ENCODE measurements around the gene ATP6V1D. TPM values are rescaled to one million over a fixed set of nuclear protein-coding genes. Genes with fewer than 3 reads are reported as not detected.
A peak's percentile ranks its signal among the peaks of the same experiment; 100 is the strongest.

ATP6V1D gene
- polyA plus RNA-seq, 2 of the 4 experiments (the other 2 are of a cell fraction): 81.7 to 104 TPM

DNA sequence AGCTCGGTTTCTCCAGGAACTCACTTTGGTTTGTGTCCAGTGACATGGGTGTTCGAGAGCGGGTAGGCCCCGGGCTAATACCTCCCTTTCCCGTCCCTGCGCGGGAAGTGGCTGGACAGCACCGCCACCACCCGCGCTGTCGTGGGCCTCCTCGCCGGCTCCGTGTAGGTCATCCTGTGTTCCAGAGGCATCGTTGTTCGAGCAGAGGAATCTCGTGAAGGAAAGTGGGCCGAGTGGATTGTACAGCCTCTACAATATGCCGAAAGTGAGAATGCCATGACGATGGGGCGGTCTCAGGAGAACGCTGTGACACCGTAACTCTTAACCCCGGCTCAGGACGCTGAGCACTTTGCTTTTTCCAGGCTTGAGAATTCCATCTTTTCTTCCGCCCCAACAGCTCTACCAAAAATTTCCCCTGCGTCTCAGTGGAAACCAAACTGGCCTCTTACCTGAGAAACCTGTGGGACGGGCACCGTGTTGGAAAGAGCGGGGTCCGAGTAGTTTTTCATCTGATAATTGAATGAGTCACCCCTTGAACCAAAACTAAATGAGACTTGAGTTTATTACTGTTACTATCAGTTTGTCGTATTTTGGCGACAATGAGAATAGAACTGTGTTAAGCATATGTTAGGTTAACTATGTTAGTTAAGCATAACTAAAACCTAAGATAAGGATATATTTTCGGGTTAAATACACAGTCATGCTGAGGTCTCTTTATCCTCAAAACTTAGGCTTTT, 1.0 kb upstream of the ATP6V1D start (continued):
- TF ChIP-seq, protein P1, sequence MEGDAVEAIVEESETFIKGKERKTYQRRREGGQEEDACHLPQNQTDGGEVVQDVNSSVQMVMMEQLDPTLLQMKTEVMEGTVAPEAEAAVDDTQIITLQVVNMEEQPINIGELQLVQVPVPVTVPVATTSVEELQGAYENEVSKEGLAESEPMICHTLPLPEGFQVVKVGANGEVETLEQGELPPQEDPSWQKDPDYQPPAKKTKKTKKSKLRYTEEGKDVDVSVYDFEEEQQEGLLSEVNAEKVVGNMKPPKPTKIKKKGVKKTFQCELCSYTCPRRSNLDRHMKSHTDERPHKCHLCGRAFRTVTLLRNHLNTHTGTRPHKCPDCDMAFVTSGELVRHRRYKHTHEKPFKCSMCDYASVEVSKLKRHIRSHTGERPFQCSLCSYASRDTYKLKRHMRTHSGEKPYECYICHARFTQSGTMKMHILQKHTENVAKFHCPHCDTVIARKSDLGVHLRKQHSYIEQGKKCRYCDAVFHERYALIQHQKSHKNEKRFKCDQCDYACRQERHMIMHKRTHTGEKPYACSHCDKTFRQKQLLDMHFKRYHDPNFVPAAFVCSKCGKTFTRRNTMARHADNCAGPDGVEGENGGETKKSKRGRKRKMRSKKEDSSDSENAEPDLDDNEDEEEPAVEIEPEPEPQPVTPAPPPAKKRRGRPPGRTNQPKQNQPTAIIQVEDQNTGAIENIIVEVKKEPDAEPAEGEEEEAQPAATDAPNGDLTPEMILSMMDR (IDR thresholded peaks at IDR 0.05): no peak
- TF ChIP-seq ESRRA (IDR thresholded peaks at IDR 0.05; ENCODE audit: borderline replicate concordance, low read length) (no peak), ZC3H11A (IDR thresholded peaks at IDR 0.05) (no peak), GATA3 (IDR thresholded peaks at IDR 0.05; ENCODE audit: borderline replicate concordance) (no peak), CBX2 (IDR thresholded peaks at IDR 0.05; ENCODE audit: borderline replicate concordance, low read depth) (no peak), EHMT2 (IDR thresholded peaks at IDR 0.05; ENCODE audit: low read depth) (no peak), EHF (CRISPR knock-in tag; IDR thresholded peaks at IDR 0.05) (no peak), MAFK (IDR thresholded peaks at IDR 0.05; ENCODE audit: partially characterized antibody) (no peak), TFCP2L1 (CRISPR knock-in tag; IDR thresholded peaks at IDR 0.05) (no peak), CHD2 (IDR thresholded peaks at IDR 0.05; ENCODE audit: low read length, partially characterized antibody) (no peak)
- TF ChIP-seq, protein P2, sequence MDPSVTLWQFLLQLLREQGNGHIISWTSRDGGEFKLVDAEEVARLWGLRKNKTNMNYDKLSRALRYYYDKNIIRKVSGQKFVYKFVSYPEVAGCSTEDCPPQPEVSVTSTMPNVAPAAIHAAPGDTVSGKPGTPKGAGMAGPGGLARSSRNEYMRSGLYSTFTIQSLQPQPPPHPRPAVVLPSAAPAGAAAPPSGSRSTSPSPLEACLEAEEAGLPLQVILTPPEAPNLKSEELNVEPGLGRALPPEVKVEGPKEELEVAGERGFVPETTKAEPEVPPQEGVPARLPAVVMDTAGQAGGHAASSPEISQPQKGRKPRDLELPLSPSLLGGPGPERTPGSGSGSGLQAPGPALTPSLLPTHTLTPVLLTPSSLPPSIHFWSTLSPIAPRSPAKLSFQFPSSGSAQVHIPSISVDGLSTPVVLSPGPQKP (IDR thresholded peaks at IDR 0.05; ENCODE audit: low read depth, low read length): no peak
- TF ChIP-seq, protein P3, sequence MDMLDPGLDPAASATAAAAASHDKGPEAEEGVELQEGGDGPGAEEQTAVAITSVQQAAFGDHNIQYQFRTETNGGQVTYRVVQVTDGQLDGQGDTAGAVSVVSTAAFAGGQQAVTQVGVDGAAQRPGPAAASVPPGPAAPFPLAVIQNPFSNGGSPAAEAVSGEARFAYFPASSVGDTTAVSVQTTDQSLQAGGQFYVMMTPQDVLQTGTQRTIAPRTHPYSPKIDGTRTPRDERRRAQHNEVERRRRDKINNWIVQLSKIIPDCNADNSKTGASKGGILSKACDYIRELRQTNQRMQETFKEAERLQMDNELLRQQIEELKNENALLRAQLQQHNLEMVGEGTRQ (IDR thresholded peaks at IDR 0.05): no peak

DNA sequence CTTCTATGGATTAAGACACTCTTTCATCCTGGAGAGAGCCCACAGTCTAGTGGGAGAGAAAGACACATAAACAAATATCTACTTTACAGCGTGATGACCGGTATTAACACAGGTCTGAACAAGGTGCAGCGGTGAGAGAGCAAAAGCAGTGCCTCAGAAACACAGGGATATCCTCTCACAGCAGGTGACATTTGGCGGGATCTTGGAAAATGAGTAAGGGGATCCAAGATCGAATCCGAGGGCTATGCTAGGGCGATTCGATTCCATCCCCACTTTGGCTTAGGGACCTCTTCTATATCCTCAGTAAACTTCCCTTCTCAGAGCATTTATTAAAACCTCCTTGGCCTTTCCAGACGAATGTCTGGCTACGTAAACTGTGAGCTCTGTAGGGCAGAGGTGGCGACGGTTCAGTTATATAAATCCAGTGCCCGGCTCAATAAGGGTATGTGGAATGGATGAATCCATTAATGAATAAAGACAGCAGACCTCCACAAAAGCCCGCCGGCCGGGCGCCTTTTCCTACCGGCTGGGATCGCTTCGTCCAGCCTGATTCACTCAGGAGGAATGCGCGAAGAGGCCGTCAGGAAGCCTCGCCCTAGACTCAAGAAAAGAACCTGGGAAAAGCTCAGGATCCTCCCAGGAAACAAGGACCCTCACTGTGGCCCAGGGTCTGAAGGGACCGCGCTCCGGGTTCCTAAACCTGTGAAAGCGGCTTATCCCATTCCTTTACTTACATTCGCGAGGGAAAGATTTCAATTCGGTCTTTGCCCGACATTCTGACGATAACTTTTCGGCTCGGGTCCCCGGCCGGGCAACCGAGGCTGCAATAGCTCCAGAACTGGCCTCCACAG, 455 bp downstream of the ATP6V1D start:
- 3% methylated on average over 38 of the region's 38 CpGs for WGBS (ENCODE audit: missing lambda C conversion rate)
- peak overlapping the region; percentile 94 for H3K4me2 ChIP-seq
- ATAC-seq: peak; percentile 23 to 24
- ChIA-PET POLR2A (interaction anchor here (0.8 to 1.2 kb wide), 6 partner anchors 33 to 851 kb away, joined by 3 to 11 read pairs (median 4); partner anchors contain the start of genes GPHN, PALS1, PIGH and PLEK2), CTCF (interaction anchor here (0.6 to 2.7 kb wide), 35 partner anchors 8 to 959 kb away, joined by 3 to 18 read pairs (median 3); partner anchors contain the start of gene PLEK2)
- no peak for FAIRE-seq
- DNase-seq (ENCODE audit: low read depth in 1 of 2, low spot score in 1 of 2): peak in 1 of 2 experiments; percentile 21
- peak overlapping the region; percentile 87 for H3K4me3 ChIP-seq
- H3K9me3 ChIP-seq: no peaks in the 10 kb centered on the region
- H3K4me1 ChIP-seq: peaks cover 39% of the 10 kb centered on the region
- peak; percentile 55; the same call in 1 of the 2 replicates for TF ChIP-seq PHF8 (IDR thresholded peaks at IDR 0.05; ENCODE audit: borderline replicate concordance, low read depth)
- TF ChIP-seq, protein P4, sequence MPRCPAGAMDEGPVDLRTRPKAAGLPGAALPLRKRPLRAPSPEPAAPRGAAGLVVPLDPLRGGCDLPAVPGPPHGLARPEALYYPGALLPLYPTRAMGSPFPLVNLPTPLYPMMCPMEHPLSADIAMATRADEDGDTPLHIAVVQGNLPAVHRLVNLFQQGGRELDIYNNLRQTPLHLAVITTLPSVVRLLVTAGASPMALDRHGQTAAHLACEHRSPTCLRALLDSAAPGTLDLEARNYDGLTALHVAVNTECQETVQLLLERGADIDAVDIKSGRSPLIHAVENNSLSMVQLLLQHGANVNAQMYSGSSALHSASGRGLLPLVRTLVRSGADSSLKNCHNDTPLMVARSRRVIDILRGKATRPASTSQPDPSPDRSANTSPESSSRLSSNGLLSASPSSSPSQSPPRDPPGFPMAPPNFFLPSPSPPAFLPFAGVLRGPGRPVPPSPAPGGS (IDR thresholded peaks at IDR 0.05): 0 out of 3 replicates have a peak, but pooled peaks have one; percentile 56
- TF ChIP-seq CEBPB (IDR thresholded peaks at IDR 0.05): no peak
- peak overlapping the region; percentile 83 to 95 for H3K27ac ChIP-seq

DNA sequence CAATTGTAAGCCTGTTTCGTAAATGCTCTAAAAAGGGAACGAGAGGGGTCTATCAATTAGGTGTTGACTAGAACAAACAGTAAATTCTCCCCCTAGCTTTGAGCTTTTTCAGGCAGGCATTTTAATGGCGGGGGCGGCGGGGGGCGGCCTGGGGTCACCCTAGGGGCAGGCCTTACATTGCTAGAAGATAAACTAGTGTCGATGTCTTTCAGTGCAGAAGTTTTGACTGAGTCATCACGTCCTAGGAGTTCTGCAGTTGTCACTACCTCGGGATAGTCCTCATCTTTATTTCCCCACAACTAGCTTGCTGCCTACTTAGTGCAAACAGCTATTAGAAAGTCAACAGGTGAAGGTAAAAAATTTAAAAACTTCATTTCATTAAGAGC, 1.6 kb downstream of the ATP6V1D start:
- ATAC-seq (no peak), FAIRE-seq (no peak), DNase-seq (ENCODE audit: low read depth in 1 of 2, low spot score in 1 of 2) (no peak)
- Histone ChIP-seq H3K4me1 (peaks cover 32% of the 10 kb centered on the region), H3K27ac (no peak overlapping the region), H3K9me3 (no peaks in the 10 kb centered on the region), H3K4me2 (peak overlapping the region; percentile 94), H3K4me3 (no peak overlapping the region)
- TF ChIP-seq, protein P5, sequence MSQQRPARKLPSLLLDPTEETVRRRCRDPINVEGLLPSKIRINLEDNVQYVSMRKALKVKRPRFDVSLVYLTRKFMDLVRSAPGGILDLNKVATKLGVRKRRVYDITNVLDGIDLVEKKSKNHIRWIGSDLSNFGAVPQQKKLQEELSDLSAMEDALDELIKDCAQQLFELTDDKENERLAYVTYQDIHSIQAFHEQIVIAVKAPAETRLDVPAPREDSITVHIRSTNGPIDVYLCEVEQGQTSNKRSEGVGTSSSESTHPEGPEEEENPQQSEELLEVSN (IDR thresholded peaks at IDR 0.05; ENCODE audit: borderline replicate concordance, low read depth): no peak
- TF ChIP-seq CEBPB (IDR thresholded peaks at IDR 0.05) (no peak), HDAC2 (IDR thresholded peaks at IDR 0.05) (no peak), SMC3 (IDR thresholded peaks at IDR 0.05) (no peak), SREBF2 (IDR thresholded peaks at IDR 0.05) (no peak), GATA3 (IDR thresholded peaks at IDR 0.05; ENCODE audit: borderline replicate concordance) (no peak), JUN (IDR thresholded peaks at IDR 0.05) (no peak), ZNF302 (CRISPR knock-in tag; IDR thresholded peaks at IDR 0.05) (no peak), CHD4 (IDR thresholded peaks at IDR 0.05; ENCODE audit: borderline replicate concordance) (no peak), MAZ (IDR thresholded peaks at IDR 0.05; ENCODE audit: borderline replicate concordance, low read depth, low read length) (no peak), FOXS1 (CRISPR knock-in tag; IDR thresholded peaks at IDR 0.05) (no peak), MYC (IDR thresholded peaks at IDR 0.05; ENCODE audit: borderline replicate concordance, low read length) (no peak)
- TF ChIP-seq, protein P6, sequence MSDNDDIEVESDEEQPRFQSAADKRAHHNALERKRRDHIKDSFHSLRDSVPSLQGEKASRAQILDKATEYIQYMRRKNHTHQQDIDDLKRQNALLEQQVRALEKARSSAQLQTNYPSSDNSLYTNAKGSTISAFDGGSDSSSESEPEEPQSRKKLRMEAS (IDR thresholded peaks at IDR 0.05): no peak
- TF ChIP-seq, protein P7, sequence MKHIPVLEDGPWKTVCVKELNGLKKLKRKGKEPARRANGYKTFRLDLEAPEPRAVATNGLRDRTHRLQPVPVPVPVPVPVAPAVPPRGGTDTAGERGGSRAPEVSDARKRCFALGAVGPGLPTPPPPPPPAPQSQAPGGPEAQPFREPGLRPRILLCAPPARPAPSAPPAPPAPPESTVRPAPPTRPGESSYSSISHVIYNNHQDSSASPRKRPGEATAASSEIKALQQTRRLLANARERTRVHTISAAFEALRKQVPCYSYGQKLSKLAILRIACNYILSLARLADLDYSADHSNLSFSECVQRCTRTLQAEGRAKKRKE (CRISPR knock-in tag; IDR thresholded peaks at IDR 0.05; ENCODE audit: low read depth): no peak
- WGBS (ENCODE audit: missing lambda C conversion rate): 50% methylated on average over 9 of the region's 9 CpGs
- POLR2A ChIA-PET: no interaction called here
- CTCF ChIA-PET: interaction anchor here (0.9 kb wide), 1 partner anchor 193 kb away, joined by 3 read pairs; no protein-coding TSS in a partner anchor
